Endothelial cell of umbilical vein (primary cell): ENCODE results near the gene RAC2. TPM values are rescaled to one million over a fixed set of nuclear protein-coding genes. Genes with fewer than 3 reads are reported as not detected.

Experiments used
- BruUV-seq: library from RNA; stranded (reverse); fragments of 400-500 nt; replicated peaks from 2 replicates; lab custom pipeline; 2021; lab: Mats Ljungman, UMichigan
- CTCF ChIA-PET: fragments of 300-600, 350-600 bp; sonication (Branson Sonifier 250); formaldehyde crosslinking; loops from one replicate; lab custom pipeline; 2021; ENCODE audit warnings: antibody characterized with exemption, inconsistent platforms; lab: Charles Lee
- POLR2A ChIA-PET: fragments of 300-600, 350-600 bp; sonication (Branson Sonifier 250); formaldehyde crosslinking; loops from one replicate; lab custom pipeline; 2021; ENCODE audit warnings: antibody characterized with exemption, inconsistent platforms; lab: Charles Lee
- DNase-seq: peaks from one replicate; pipeline ENCODE4 v3.0.0-alpha.2; 2011; ENCODE audit warnings: low read depth, low spot score
- FAIRE-seq: peaks from 2 replicates; lab custom pipeline; 2011; peaks lifted over from hg19 to GRCh38; lab: Jason Lieb, UNC
- H2AFZ ChIP-seq: 2 replicates; pipeline ENCODE4 v1.6.0; 2012; ENCODE audit warnings: low read depth, low read length, control low read depth, inconsistent platforms
- H3K27ac ChIP-seq: 2 replicates; pipeline ENCODE4 v1.5.1; 2011; ENCODE audit warnings: low read depth, mild to moderate bottlenecking, control low read depth, low read length, moderate library complexity; ENCODE audit not compliant: insufficient read depth
- H3K27me3 ChIP-seq, 2 experiments: 2 replicates each; pipeline versions ENCODE4 v1.6.0 to v1.6.1; 2011; ENCODE audit warnings: low read length in 2 of 2, mixed read lengths in 1 of 2; ENCODE audit not compliant: control insufficient read depth in 2 of 2, insufficient read depth in 2 of 2
- H3K36me3 ChIP-seq, 2 experiments: 2 replicates in 1 of 2; 3 replicates in 1 of 2; pipeline ENCODE4 v1.5.1; 2011; ENCODE audit warnings: low read length in 2 of 2, mild to moderate bottlenecking in 1 of 2, moderate library complexity in 1 of 2; ENCODE audit not compliant: control insufficient read depth in 2 of 2, insufficient read depth in 2 of 2; ENCODE audit errors: extremely low read depth in 1 of 2
- H3K4me1 ChIP-seq: 3 replicates; pipeline ENCODE4 v1.5.1; 2011; ENCODE audit warnings: mild to moderate bottlenecking, low read length; ENCODE audit not compliant: control insufficient read depth, insufficient read depth; ENCODE audit errors: extremely low read depth
- H3K4me2 ChIP-seq: 2 replicates; pipeline ENCODE4 v1.6.1; 2011; ENCODE audit warnings: low read length, control low read depth, mixed read lengths; ENCODE audit not compliant: insufficient read depth
- H3K4me3 ChIP-seq, 3 experiments: fragments of 200-600 bp in 1 of 3; sonication (generic), shearing (Covaris generic) in 1 of 3; replicated peaks in 1 of 3; 2 replicates each; pipeline ENCODE4 v1.5.1; 2011 to 2016; ENCODE audit warnings: control low read depth in 3 of 3, low read length in 3 of 3, mild to moderate bottlenecking in 2 of 3, inconsistent platforms in 1 of 3, low read depth in 1 of 3, moderate library complexity in 1 of 3; ENCODE audit not compliant: insufficient read depth in 1 of 3
- H3K79me2 ChIP-seq: 2 replicates; pipeline ENCODE4 v1.6.0; 2012; ENCODE audit warnings: low read length, inconsistent platforms; ENCODE audit not compliant: control insufficient read depth, insufficient read depth
- H3K9ac ChIP-seq: replicated peaks from 2 replicates; pipeline ENCODE3; 2011; ENCODE audit warnings: low read length, control low read depth; ENCODE audit not compliant: insufficient read depth; ENCODE audit errors: extremely low read depth
- H3K9me1 ChIP-seq: replicated peaks from 3 replicates; pipeline ENCODE4 v1.6.0; 2011; ENCODE audit warnings: mild to moderate bottlenecking, low read length; ENCODE audit not compliant: control insufficient read depth, insufficient read depth; ENCODE audit errors: extremely low read depth
- H3K9me3 ChIP-seq: replicated peaks from 2 replicates; pipeline ENCODE4 v1.5.1; 2012; ENCODE audit warnings: low read length, inconsistent platforms; ENCODE audit not compliant: control insufficient read depth, insufficient read depth
- H4K20me1 ChIP-seq: replicated peaks from 2 replicates; pipeline ENCODE3; 2011; ENCODE audit warnings: mild to moderate bottlenecking, low read length; ENCODE audit not compliant: control insufficient read depth, insufficient read depth; ENCODE audit errors: extremely low read depth
- CTCF ChIP-seq, 2 donors: IDR thresholded peaks; 1 replicate in 1 of 2; 2 replicates in 1 of 2; pipeline ENCODE4 v1.5.1; 2011; ENCODE audit warnings: low read length in 2 of 2, mild to moderate bottlenecking in 2 of 2, moderate library complexity in 2 of 2, control low read depth in 1 of 2, inconsistent platforms in 1 of 2, low read depth in 1 of 2; ENCODE audit not compliant: insufficient read depth in 1 of 2; ENCODE audit errors: extremely low read depth in 1 of 2
- EZH2 ChIP-seq: IDR thresholded peaks from 2 replicates; pipeline ENCODE4 v1.6.1; 2012; ENCODE audit warnings: borderline replicate concordance, low read depth, mild to moderate bottlenecking, moderate library complexity, low read length, inconsistent platforms; ENCODE audit not compliant: severe bottlenecking
- FOS ChIP-seq: IDR thresholded peaks from 2 replicates; pipeline ENCODE4 v1.6.1; 2011; ENCODE audit warnings: mild to moderate bottlenecking, low read length, moderate library complexity, borderline replicate concordance; ENCODE audit not compliant: insufficient read depth
- GATA2 ChIP-seq: IDR thresholded peaks from 2 replicates; pipeline ENCODE4 v1.7.0; 2011; ENCODE audit warnings: low read depth, mild to moderate bottlenecking, moderate library complexity, mixed read lengths, low read length; ENCODE audit not compliant: insufficient read length, insufficient read depth
- JUN ChIP-seq: IDR thresholded peaks from 2 replicates; pipeline ENCODE4 v1.6.1; 2011; ENCODE audit warnings: borderline replicate concordance, low read depth; ENCODE audit not compliant: insufficient read length, insufficient read depth
- MAX ChIP-seq: IDR thresholded peaks from 2 replicates; pipeline ENCODE4 v1.6.1; 2011; ENCODE audit not compliant: insufficient read depth, insufficient read length
- MYC ChIP-seq: IDR thresholded peaks from one replicate; pipeline ENCODE4 v1.6.1; 2011; ENCODE audit warnings: mild to moderate bottlenecking, low read depth, low read length
- POLR2A ChIP-seq: IDR thresholded peaks from 2 replicates; pipeline ENCODE4 v1.6.1; 2012; ENCODE audit warnings: low read depth, mild to moderate bottlenecking, control low read depth, low read length
- POLR2AphosphoS5 ChIP-seq: IDR thresholded peaks from 2 replicates; pipeline ENCODE4 v1.6.1; 2012; ENCODE audit warnings: low read depth, mild to moderate bottlenecking, control low read depth, low read length, moderate library complexity; ENCODE audit not compliant: insufficient read depth
- dilution Hi-C: fragments of 300-500 bp; cut with MboI; formaldehyde crosslinking; loops from one replicate; pipeline ENCODE4 v1.15.0; 2019; ENCODE audit warnings: low sequenced_read_pairs; ENCODE audit not compliant: extremely low pct_ligation_motif_present
- intact Hi-C: fragments of 100-400 bp; cut with micrococcal nuclease; formaldehyde crosslinking; loops from one replicate; pipeline ENCODE4 v1.10.0; 2022
- polyA plus RNA-seq, 4 experiments: library from polyadenylated mRNA; depleted of rRNA in 3 of 4; stranded (reverse) in 3 of 4; unstranded in 1 of 4; fragments of >200 nt; gene quantifications; 2 replicates each; pipeline versions ENCODE4 v1.2.1 to v1.2.3, GENCODE V29; 2011 to 2012; ENCODE audit warnings: missing spikeins in 1 of 4
- total RNA-seq: library from RNA; stranded (reverse); gene quantifications from 2 replicates; pipeline ENCODE4 v1.2.3, GENCODE V29; 2021

RAC2 gene
- total and polyA plus RNA-seq, 2 donors (not counting 3 experiments of a cell fraction or from before 2014, with no cell fraction given), result 122 to 181 TPM

GRCh38 chr22:37234736-37235711 lies 9.0 kb downstream of the RAC2 start:
- ChIA-PET CTCF (no interaction called here), POLR2A (no interaction called here)
- no peaks in the 10 kb centered on the region for H3K9me3 ChIP-seq
- H3K27ac ChIP-seq, result no peak overlapping the region
- BruUV-seq, result no TSS peak
- no peaks in the 10 kb centered on the region for H3K9me1 ChIP-seq
- H3K9ac ChIP-seq, result no peak overlapping the region
- no peaks in the 10 kb centered on the region for H4K20me1 ChIP-seq
- H3K4me1 ChIP-seq, result peaks cover 13% of the 10 kb centered on the region
- no peak overlapping the region for H2AFZ ChIP-seq
- peaks cover 4% of the 10 kb centered on the region for H3K79me2 ChIP-seq
- TF ChIP-seq EZH2 (no peak), JUN (no peak), POLR2AphosphoS5 (no peak), GATA2 (no peak), CTCF (IDR thresholded peaks at IDR 0.05; ENCODE audit: extremely low read depth in 1 of 2, insufficient read depth in 1 of 2, low read depth in 1 of 2, low read length in 2 of 2) (no peak), MYC (no peak), MAX (no peak), POLR2A (no peak), FOS (no peak)
- FAIRE-seq, result no peak
- no peak overlapping the region for H3K4me3 ChIP-seq
- DNase-seq, result no peak
- H3K36me3 ChIP-seq, result no peaks in the 10 kb centered on the region
- intact Hi-C loops, result no loop called here
- H3K27me3 ChIP-seq, result no peaks in the 10 kb centered on the region
- dilution Hi-C loops, result no loop called here
- H3K4me2 ChIP-seq, result no peak overlapping the region
